Retinal pigment epithelial cell (primary cell): ENCODE results near the gene LGALS14.
"Not testable (repeated sequence)": the region's sequence is repeated elsewhere in the genome, so short reads cannot be mapped to it uniquely, and the experiment has no call there.

Source experiments
- DNase-seq: peaks from one replicate; pipeline ENCODE4 v3.0.0-alpha.2; 2010; ENCODE audit warnings: low read depth
- H3K4me3 ChIP-seq: 2 replicates; pipeline ENCODE4 v1.5.1; 2011; ENCODE audit warnings: mild to moderate bottlenecking, low read length, control low read depth, moderate library complexity
- CTCF ChIP-seq: conservative IDR thresholded peaks from 2 replicates; pipeline ENCODE4 v1.5.1; 2011; ENCODE audit warnings: low read depth, low read length, control low read depth, inconsistent platforms

The LGALS14 gene, protein sequence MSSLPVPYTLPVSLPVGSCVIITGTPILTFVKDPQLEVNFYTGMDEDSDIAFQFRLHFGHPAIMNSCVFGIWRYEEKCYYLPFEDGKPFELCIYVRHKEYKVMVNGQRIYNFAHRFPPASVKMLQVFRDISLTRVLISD

DNA sequence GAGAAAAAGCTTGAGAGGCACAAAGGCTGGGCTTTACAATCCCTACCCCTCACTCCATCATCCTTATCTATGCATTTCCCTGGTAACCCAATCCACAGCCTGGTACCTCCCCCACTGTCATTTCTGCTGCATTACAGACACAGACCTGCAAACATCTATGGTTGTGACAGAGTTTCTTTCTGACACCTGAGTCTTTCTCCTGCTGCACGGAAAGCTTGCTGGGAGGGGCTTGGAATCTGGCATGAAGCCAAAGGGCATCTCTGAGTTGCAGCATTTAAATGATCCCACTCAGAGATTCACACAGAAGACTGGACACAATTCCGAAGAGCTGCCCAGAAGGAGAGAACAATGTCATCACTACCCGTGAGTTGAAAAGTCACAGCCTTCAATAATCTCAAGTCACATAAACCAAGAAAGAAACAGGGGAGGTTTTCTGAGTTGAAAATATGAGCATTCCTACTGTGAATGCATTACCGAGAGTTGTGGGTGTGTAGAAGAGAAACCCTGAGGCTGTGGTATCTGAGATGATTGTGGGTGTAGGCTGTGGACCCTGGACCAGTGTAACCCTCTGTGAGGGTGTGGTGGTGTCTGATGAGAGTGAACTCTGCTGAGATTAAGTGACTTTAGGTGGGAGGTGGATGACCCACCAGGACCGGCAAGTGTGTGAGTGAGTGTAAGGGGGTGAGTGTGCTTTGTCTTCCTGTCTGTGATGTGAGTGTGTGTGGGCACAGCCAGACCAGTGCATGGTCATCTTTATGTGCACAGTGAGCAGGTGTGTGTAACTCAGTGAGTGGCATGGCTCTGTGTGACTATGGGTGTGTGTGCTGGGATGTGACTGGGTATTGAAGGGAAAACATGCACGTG, at the start of gene LGALS14:
LGALS14 (plus strand) TSS at position 301 of the 864 bp plus-strand sequence; CDS start at position 349, 48 bp downstream.
- H3K4me3 ChIP-seq = no peak within 1 kb of the TSS
- no peak for DNase-seq
- no peak for TF ChIP-seq CTCF

DNA sequence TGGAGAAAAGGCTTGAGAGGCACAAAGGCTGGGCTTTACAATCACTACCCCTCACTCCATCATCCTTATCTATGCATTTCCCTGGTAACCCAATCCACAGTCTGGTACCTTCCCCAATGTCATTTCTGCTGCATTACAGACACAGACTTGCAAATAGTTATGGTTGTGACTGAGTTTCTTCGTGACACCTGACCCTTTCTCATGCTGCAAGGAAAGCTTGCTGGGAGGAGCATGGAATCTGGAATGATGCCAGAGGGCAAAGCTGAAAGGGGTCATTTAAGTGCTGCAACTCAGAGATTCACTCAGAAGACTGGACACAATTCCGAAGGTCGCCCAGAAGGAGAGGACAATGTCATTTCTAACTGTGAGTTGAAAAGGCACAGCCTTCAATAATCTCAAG, 48.7 kb upstream of the LGALS14 start, which contains the start of gene LGALS16:
LGALS16 (plus strand) TSS at position 301 of the 400 bp plus-strand sequence; CDS start at position 350, 49 bp downstream.
- H3K4me3 ChIP-seq = no peak within 1 kb of the TSS
- no peak for DNase-seq
- TF ChIP-seq CTCF = no peak

GRCh38 chr19:39659791-39660190, 44.5 kb upstream of the LGALS14 start:
- H3K4me3 ChIP-seq = no peak overlapping the region
- DNase-seq = no peak
- TF ChIP-seq CTCF = no peak

DNA sequence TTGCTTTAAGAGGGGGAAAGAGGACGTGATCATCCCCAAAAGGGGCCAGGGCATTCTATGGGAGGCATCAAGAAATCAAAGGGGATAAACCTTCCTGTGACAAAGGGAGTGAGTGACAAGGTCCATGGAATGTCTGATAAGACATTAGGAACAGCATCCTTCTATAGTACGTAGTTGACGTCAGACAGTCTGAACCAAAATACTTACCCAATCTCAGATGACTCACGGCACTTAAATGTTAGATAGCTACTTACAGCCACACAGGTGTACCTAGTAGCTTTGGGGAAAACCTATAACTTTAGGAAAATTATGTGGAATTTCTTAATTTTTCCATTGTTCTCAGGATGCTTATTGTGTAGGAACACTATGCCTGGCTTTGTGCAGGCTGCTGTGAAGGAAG, 43.6 kb upstream of the LGALS14 start:
- no peak for TF ChIP-seq CTCF
- DNase-seq = no peak
- H3K4me3 ChIP-seq = no peak overlapping the region

DNA sequence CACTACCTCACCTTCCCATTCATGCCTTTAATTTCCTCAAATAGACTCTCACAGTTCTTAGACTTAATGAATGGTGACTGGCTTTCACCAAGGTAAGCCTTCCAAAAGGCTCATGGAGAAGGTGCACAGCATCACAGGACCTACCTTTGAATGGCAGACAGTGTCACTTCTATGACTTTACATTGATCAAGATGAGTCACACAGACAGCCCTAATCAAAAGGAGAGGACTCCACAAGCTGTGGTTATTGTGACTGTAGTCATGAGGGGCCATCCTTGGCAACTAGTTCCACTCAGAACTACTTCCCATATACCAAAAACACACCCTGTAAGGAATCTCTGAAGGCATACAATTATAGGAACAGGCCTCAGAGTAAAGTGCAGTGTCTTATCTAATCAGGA, 42.7 kb upstream of the LGALS14 start:
- no peak for DNase-seq
- H3K4me3 ChIP-seq = no peak overlapping the region
- TF ChIP-seq CTCF = no peak

DNA sequence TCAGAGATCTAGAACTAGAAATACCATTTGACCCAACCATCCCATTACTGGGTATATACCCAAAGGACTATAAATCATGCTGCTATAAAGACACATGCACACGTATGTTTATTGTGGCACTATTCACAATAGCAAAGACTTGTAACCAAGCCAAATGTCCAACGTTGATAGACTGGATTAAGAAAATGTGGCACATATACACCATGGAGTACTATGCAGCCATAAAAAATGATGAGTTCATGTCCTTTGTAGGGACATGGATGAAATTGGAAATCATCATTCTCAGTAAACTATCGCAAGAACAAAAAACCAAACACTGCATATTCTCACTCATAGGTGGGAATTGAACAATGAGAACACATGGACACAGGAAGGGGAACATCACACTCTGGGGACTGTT, 34.4 kb upstream of the LGALS14 start:
- H3K4me3 ChIP-seq, DNase-seq: not testable (repeated sequence)

- no peak for TF ChIP-seq CTCF
- no peak overlapping the region for H3K4me3 ChIP-seq
- no peak for DNase-seq
Observed at GRCh38 chr19:39670998-39671397, 33.3 kb upstream of the LGALS14 start.
